A549 (cell line): ENCODE results near the gene ATXN7.

Experiments used
- BHLHE40 ChIP-seq: IDR thresholded peaks from 2 replicates; pipeline ENCODE4 v1.6.1; 2012; ENCODE audit warnings: low read depth, low read length, inconsistent platforms
- CHD2 ChIP-seq: fragments of 150-350 bp; IDR thresholded peaks from 2 replicates; pipeline ENCODE4 v1.6.1; 2014; ENCODE audit warnings: low read length; ENCODE audit not compliant: partially characterized antibody
- CHD4 ChIP-seq: fragments of 200-600 bp; sonication (generic); IDR thresholded peaks from 2 replicates; pipeline ENCODE4 v1.6.1; 2016; ENCODE audit warnings: antibody characterized with exemption, mild to moderate bottlenecking, borderline replicate concordance
- CTCF ChIP-seq: fragments of >200 bp; sonication (Bioruptor Twin); formaldehyde crosslinking; IDR thresholded peaks from 3 replicates; pipeline ENCODE4 v1.5.1; 2016
- EHF ChIP-seq: fragments of 250-450 bp; sonication (Bioruptor Pico); IDR thresholded peaks from 2 replicates; pipeline ENCODE4 v1.5.0; 2020; ENCODE audit warnings: mild to moderate bottlenecking
- HMGXB4 ChIP-seq: fragments of 250-450 bp; sonication (Bioruptor Pico); IDR thresholded peaks from 2 replicates; pipeline ENCODE4 v1.5.0; 2021; ENCODE audit warnings: mild to moderate bottlenecking, moderate library complexity, borderline replicate concordance
- KDM5A ChIP-seq: fragments of 200-600 bp; sonication (generic); IDR thresholded peaks from 2 replicates; pipeline ENCODE4 v1.6.1; 2016; ENCODE audit warnings: antibody characterized with exemption, mild to moderate bottlenecking
- NFE2L2 ChIP-seq: fragments of 150-350 bp; conservative IDR thresholded peaks from 2 replicates; pipeline ENCODE4 v1.6.1; 2014; ENCODE audit warnings: low read length
- NR3C1 ChIP-seq: fragments of >200 bp; sonication (Bioruptor Twin); formaldehyde crosslinking; IDR thresholded peaks from 3 replicates; pipeline ENCODE4 v1.6.1; 2017
- POLR2A ChIP-seq: IDR thresholded peaks from 2 replicates; pipeline ENCODE4 v1.6.1; 2012; ENCODE audit warnings: mild to moderate bottlenecking, low read length
- POLR2AphosphoS2 ChIP-seq: conservative IDR thresholded peaks from 2 replicates; pipeline ENCODE4 v1.6.1; 2012; ENCODE audit warnings: low read length, improper control_type of control experiment, inconsistent platforms
- RFX5 ChIP-seq: fragments of 450-650 bp; IDR thresholded peaks from 2 replicates; pipeline ENCODE4 v1.7.1; 2014; ENCODE audit warnings: antibody characterized with exemption, mild to moderate bottlenecking, moderate library complexity
- ZC3H11A ChIP-seq: fragments of 450-650 bp; IDR thresholded peaks from 2 replicates; pipeline ENCODE4 v1.6.1; 2014; ENCODE audit warnings: antibody characterized with exemption, mild to moderate bottlenecking
- TF ChIP-seq, protein P1 (sequence below): fragments of 200-600 bp; sonication (generic); IDR thresholded peaks from 2 replicates; pipeline ENCODE4 v1.6.1; 2016; ENCODE audit warnings: antibody characterized with exemption, mild to moderate bottlenecking, moderate library complexity

GRCh38 chr3:63847718-63848450, 15.8 kb upstream of the ATXN7 start:
- TF ChIP-seq NFE2L2 (no peak), CTCF (no peak), CHD4 (no peak), ZC3H11A (no peak), BHLHE40 (no peak), POLR2AphosphoS2 (no peak), EHF (no peak), RFX5 (no peak), CHD2 (no peak), POLR2A (no peak), NR3C1 (no peak), HMGXB4 (CRISPR knock-in tag) (no peak), KDM5A (no peak)
- TF ChIP-seq, protein P1, sequence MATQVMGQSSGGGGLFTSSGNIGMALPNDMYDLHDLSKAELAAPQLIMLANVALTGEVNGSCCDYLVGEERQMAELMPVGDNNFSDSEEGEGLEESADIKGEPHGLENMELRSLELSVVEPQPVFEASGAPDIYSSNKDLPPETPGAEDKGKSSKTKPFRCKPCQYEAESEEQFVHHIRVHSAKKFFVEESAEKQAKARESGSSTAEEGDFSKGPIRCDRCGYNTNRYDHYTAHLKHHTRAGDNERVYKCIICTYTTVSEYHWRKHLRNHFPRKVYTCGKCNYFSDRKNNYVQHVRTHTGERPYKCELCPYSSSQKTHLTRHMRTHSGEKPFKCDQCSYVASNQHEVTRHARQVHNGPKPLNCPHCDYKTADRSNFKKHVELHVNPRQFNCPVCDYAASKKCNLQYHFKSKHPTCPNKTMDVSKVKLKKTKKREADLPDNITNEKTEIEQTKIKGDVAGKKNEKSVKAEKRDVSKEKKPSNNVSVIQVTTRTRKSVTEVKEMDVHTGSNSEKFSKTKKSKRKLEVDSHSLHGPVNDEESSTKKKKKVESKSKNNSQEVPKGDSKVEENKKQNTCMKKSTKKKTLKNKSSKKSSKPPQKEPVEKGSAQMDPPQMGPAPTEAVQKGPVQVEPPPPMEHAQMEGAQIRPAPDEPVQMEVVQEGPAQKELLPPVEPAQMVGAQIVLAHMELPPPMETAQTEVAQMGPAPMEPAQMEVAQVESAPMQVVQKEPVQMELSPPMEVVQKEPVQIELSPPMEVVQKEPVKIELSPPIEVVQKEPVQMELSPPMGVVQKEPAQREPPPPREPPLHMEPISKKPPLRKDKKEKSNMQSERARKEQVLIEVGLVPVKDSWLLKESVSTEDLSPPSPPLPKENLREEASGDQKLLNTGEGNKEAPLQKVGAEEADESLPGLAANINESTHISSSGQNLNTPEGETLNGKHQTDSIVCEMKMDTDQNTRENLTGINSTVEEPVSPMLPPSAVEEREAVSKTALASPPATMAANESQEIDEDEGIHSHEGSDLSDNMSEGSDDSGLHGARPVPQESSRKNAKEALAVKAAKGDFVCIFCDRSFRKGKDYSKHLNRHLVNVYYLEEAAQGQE = no peak
